ENCODE data around the gene HCRTR2. TPM values are rescaled to one million over a fixed set of nuclear protein-coding genes. Genes with fewer than 3 reads are reported as not detected.
"Not testable (repeated sequence)": the region's sequence is repeated elsewhere in the genome, so short reads cannot be mapped to it uniquely, and the experiment has no call there.

HCRTR2 gene
- total RNA-seq = not detected in 2 replicates

DNA sequence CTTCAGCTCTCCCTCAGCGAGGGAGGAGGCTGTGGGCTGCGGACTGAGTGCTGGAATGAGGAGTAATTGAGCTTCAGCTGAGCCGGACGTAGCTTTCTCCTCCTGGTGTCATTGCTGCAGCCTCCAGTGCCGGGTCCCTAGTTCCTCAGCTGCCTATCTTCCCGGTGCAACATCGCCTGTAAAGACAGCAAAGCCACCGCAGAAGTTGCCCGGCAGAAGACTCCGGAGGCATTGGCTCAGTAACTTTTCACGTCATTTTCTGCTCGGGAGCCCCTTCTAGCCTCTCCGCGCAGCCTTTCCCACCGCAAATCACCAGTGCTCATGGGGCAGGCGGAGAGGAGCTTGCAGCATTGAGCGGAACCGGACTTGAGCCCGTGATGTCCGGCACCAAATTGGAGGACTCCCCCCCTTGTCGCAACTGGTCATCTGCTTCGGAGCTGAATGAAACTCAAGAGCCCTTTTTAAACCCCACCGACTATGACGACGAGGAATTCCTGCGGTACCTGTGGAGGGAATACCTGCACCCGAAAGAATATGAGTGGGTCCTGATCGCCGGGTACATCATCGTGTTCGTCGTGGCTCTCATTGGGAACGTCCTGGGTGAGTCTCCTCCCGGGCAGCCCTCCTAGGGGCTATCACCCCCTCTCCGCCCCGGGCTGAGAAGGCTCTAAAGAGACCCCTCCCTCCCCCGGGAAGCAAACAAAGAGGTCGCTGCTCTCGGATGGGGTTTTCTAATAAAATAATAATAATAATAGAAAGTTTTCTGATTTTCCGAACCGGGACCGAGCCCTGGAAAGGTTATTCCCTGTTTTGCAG is at the start of gene HCRTR2:
TSS of gene HCRTR2 (plus strand) at position 305 of the 816 bp plus-strand sequence. CDS start at position 378, 73 bp downstream.
- DNase-seq (ENCODE audit: extremely low read depth, low read depth, low spot score) = no peak

DNA sequence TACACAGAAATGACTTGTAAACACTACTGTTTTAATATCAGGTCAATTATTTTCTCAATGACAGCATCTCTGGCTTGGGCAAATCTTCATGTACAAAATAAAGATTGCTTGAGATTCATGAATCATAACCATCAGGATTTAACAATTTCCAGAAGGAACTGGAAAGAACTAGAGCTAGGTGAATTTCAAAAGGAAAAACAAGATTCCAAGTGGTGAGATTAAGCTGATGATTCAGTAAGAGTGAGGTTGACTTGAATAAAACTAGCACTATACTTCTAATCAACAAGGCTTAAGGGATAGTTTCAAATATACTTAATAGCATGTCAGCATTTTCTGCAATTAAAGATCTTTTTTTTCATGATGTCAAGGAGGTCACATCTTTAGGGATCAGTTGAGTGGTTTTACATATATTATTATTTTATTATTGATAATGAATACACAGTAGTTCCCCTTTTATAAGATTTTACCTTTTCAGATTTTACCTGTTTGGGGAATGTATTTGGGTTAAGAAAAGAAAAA is 43.5 kb upstream of the HCRTR2 start:
- DNase-seq (ENCODE audit: extremely low read depth, low read depth, low spot score) = no peak

DNA sequence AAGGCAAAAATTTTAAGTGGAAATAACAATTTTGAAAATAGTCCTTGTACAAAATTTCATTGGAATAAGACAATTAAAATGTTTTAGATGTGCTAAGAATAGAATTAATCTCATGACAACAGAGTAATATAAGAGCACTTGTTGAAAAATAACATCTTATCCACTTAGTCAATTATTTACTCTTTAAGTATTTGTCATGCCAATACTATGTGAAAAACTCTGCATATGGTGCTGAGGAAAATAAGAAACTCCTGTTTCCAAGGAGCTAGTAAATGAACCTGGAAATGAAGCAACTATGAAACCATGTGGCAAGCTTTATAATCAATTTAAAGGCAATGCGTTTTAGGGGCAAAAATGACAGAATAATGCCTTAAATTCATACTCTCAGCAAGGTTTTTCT is 42.7 kb upstream of the HCRTR2 start:
- no peak for DNase-seq (ENCODE audit: extremely low read depth, low read depth, low spot score)

GRCh38 chr6:55136916-55137315 is 37.4 kb upstream of the HCRTR2 start:
- no peak for DNase-seq (ENCODE audit: extremely low read depth, low read depth, low spot score)

DNA sequence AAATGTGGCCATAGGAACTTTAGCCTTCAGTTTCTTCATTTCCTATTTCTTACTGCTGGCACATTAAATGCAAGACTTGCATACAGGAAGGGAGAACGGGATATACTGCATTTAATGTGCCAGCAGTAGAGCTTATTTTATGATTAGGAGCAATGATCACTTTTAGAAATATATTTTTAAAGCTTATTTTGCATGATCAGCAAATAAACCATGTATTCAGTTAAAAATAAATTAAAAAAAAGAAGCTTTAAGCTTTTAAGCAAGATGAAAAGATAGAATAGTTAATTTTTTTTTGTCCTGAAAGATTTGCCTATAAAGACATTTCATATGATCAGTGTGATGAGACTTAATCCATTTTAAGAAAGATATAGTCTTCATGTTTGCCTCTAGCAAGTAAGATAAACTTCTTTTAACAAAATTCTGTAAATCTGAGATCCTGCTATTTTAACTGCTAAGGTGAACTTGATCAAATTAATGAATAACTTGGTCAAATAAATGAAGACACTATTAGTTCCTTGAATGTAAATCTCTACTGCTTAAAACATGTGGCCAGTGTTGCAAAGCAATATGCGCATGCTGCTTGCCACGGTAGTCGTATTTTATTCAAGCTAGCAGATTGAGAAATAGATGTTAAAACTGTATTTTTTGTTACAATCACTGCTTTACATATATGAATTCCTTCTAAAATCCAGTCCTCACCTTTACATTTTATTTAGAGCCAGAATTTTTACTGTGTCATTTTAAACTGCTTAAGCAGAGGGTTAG is 36.2 kb upstream of the HCRTR2 start:
- DNase-seq (ENCODE audit: extremely low read depth, low read depth, low spot score) = no peak

DNA sequence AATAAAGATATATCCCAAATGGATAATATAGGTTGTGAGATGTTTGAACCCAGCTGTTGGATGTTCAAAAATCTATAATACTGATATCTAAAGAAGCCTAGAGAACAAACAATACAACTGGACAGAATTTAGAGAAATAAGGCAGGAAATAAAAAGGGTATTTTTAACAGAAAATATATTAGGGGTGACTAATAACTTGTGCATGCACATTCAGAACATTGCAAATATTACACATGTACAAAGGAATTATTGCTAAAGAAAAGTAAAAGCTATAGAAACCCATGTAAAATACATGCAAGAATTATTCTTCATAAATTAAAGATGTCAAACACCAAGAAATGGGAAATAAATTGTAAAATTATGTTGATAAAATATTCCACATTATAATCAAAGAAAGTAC is 32.7 kb upstream of the HCRTR2 start:
- no peak for DNase-seq (ENCODE audit: extremely low read depth, low read depth, low spot score)

- DNase-seq (ENCODE audit: extremely low read depth, low read depth, low spot score) = no peak
Measured at GRCh38 chr6:55142610-55143009, 31.7 kb upstream of the HCRTR2 start.

GRCh38 chr6:55153284-55153683 is 21.0 kb upstream of the HCRTR2 start:
- no peak for DNase-seq (ENCODE audit: extremely low read depth, low read depth, low spot score)

DNA sequence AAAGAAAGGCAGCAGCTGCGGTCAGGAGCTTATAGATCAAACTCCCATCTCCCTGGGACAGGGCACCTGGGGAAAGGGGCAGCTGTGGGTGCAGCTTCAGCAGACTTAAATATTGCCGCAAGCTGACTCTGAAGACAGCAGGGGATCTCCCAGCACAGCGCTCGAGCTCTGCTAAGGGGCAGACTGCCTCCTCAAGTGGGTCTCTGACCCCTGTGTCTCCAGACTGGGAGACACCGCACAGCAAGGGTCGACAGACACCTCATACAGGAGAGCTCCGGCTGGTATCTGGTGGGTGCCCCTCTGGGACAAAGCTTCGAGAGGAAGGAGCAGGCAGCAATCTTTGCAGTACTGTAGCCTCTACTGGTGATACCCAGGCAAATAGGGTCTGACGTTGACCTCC is 15.5 kb upstream of the HCRTR2 start:
- DNase-seq (ENCODE audit: extremely low read depth, low read depth, low spot score) = not testable (repeated sequence)

DNA sequence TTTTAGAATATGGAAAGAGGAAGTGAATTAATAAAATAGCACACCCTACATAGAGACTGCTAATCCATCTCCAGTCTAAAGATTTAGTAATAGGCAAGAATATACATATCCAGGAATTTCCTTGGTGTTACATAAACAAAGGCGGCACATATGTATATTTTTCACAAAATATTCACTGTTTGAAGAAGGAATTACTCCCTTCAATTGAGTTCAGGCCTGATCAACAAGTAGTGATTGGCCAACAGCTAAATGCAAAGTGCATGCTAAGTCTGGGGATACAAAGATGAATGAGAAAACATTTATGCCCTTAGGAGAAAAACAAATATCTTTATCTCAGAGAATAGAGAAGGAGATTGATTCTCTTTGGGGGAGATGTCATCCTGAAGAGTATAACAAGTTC is 6.5 kb upstream of the HCRTR2 start:
- no peak for DNase-seq (ENCODE audit: extremely low read depth, low read depth, low spot score)

DNA sequence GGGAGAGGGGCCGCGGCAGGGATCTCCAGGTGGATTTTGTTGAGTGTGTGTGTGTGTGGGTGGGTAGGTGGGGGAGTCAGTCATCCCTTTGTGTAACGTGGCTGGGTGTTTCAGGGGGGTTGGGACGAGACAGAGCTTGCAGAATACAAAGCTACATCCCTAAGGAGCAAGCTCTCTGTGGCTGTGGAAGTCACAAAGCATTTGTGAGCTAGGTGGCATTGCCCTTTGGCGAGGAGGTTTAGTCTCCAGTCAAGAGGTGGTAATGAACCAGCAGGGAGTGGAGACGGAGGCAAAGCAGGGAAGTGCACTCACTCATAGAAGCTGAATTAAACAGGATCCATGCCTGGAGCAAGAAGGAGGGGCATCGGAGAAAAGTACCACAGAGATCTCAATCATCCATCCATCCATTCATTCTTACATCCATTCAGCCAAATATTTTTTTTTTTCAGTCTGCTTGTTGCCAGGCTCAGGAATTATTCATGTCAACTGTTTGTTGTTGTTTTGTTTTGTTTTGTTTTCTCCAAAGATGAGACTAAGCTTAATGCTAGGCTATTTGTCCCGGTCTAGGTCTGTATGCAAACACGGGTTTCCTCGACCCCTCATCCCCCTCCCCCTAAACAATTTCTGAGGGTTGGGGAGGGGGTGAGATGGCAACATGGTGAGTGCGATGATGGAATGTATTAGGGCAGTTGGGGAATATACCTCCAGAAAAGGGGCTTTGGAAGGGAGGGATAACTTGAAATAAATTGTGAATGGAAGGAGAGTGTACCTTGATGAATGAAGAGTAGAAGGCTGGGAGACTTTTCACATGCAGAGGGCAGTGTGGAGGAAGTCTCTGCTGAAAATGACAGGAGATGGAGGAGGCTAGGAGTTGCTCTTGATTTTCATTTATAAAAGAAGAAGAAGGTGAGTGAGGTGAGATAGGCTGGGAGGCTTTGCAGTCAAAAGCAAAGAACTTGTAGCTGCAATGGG is 1.0 kb downstream of the HCRTR2 start:
- no peak for DNase-seq (ENCODE audit: extremely low read depth, low read depth, low spot score)

GRCh38 chr6:55176958-55177357 is 2.6 kb downstream of the HCRTR2 start:
- DNase-seq (ENCODE audit: extremely low read depth, low read depth, low spot score) = no peak

DNA sequence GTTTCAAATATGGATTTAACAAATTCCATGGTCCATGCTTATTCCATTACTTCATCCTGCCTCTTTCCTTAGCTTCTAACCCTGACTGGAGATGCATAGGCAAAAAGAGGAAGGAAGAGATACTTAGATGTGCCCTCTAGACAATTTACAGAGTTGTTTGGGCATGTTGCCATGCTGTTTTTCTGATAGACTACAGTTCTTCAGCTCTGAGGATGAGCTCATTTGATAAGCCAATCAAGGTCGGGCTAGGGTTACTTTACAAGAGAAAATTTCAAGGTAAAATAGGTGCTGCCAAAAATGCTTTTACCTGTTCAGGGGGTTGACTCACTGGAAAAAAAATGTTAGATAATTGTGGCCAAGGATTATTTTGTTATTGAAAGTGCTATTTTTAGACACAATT is 5.9 kb downstream of the HCRTR2 start:
- no peak for DNase-seq (ENCODE audit: extremely low read depth, low read depth, low spot score)

DNA sequence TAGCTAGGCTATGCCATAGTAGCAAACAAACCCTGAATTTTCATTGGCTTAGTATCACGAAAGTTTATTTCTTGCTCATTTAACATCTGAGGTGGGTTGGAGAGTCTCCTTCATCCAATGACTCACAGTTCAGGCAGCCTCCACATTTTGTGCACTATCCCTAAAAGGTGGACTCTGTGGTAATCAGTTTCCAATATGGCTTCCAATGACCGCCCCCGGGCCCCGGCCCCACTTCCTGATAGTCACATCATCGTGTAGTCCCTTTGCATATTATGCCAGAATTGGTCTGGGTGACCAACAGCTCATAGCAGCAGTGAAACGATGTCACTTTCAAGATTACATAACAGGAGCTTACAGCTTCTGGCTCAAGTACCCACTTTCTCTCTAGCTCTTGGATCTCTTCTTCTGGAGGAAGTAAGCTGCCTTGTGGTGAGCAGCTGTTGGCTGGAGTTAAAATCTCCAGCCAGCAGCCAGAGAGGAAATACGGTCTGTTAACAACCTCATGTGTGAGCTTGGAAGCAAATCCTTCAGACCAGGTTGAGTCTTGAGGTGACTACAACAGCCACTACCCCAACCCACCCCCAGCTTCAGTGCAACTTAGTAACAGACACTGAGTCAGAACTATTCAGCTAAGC is 7.8 kb downstream of the HCRTR2 start:
- no peak for DNase-seq (ENCODE audit: extremely low read depth, low read depth, low spot score)

DNA sequence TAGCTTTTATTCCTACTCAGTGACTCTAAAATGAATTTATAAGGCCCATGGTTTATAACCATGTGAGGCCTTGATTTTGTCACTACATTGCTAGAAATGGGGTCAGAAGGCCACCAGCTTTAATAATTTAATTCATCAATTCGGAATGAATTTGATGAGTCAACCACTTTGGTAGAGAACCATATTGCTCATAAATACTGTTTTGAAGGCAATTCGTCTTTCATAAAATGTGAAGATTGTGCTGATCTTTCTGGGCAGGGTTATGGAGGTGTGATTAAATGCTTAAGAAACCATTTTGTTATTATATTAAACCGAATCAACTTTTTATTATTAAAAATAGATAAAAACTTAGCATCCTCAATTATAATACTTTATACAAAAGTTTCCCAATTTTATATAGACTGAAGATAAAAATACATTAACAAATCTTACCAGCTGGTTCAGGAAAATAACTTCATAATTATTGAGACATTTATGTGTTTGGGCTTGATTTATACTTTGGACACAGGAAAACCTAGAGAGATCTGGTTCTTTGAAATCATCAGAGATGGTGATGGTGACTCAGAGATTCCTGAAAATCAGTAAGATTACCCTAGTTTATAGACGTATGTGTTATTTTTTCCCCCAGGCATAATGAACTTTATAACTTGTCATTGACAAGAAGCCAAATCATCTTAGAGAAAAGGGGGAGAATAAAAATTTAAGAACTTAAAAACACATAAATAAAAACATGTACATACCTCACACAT is 10.6 kb downstream of the HCRTR2 start:
- DNase-seq (ENCODE audit: extremely low read depth, low read depth, low spot score) = no peak

GRCh38 chr6:55198715-55199114 is 24.4 kb downstream of the HCRTR2 start:
- DNase-seq (ENCODE audit: extremely low read depth, low read depth, low spot score) = no peak

DNA sequence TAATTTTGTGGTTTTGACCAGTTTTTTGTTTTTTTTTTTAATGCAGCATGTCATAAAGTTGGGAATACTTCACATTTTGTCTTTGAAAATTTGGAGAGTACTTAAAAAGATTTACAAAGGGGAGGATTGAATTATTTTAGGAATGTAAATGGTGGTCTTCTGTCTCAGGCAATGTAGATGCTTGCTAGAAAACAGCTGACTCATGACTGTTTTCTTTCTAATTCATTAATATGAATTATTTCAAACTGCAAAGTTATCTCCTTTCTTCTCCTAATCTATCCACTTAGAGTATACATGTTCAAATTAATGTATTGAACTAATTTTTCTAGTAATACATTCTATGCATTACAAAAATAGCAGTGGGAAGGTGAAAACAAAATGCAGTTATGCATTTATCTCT is 24.9 kb downstream of the HCRTR2 start:
- DNase-seq (ENCODE audit: extremely low read depth, low read depth, low spot score) = no peak

GRCh38 chr6:55208478-55209458 is 34.5 kb downstream of the HCRTR2 start:
- no peak for DNase-seq (ENCODE audit: extremely low read depth, low read depth, low spot score)

Data from glomerular endothelial cell (primary cell).